ENCODE results near the gene FEZ2.

GRCh38 chr2:36566887-36567286 lies 31.1 kb downstream of the FEZ2 start:
- TF ChIP-seq POLR2A (IDR thresholded peaks at IDR 0.05) (no peak), POLR2AphosphoS5 (IDR thresholded peaks at IDR 0.05) (no peak)
- TF ChIP-seq, protein P1, sequence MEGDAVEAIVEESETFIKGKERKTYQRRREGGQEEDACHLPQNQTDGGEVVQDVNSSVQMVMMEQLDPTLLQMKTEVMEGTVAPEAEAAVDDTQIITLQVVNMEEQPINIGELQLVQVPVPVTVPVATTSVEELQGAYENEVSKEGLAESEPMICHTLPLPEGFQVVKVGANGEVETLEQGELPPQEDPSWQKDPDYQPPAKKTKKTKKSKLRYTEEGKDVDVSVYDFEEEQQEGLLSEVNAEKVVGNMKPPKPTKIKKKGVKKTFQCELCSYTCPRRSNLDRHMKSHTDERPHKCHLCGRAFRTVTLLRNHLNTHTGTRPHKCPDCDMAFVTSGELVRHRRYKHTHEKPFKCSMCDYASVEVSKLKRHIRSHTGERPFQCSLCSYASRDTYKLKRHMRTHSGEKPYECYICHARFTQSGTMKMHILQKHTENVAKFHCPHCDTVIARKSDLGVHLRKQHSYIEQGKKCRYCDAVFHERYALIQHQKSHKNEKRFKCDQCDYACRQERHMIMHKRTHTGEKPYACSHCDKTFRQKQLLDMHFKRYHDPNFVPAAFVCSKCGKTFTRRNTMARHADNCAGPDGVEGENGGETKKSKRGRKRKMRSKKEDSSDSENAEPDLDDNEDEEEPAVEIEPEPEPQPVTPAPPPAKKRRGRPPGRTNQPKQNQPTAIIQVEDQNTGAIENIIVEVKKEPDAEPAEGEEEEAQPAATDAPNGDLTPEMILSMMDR (IDR thresholded peaks at IDR 0.05), result no peak
